Keratinocyte (primary cell): ENCODE data around the gene NME7. TPM values are rescaled to one million over a fixed set of nuclear protein-coding genes. Genes with fewer than 3 reads are reported as not detected.

Experiments used
- DNase-seq: peaks from one replicate; pipeline ENCODE4 v3.0.0-alpha.2; 2011; ENCODE audit warnings: low read depth, missing footprints, low spot score
- FAIRE-seq: peaks from 2 replicates; lab custom pipeline; 2011; peaks lifted over from hg19 to GRCh38; lab: Jason Lieb, UNC
- H2AFZ ChIP-seq: 2 replicates; pipeline ENCODE4 v1.6.0; 2012; ENCODE audit warnings: low read length, control low read depth, inconsistent platforms; ENCODE audit not compliant: control insufficient read depth
- H3K27ac ChIP-seq: 2 replicates; pipeline ENCODE4 v1.5.1; 2011; ENCODE audit warnings: low read length; ENCODE audit not compliant: control insufficient read depth, insufficient read depth
- H3K27me3 ChIP-seq: 3 replicates; pipeline ENCODE4 v1.6.0; 2011; ENCODE audit warnings: low read length; ENCODE audit not compliant: control insufficient read depth, insufficient read depth; ENCODE audit errors: extremely low read depth
- H3K36me3 ChIP-seq, 2 experiments: 2 replicates in 1 of 2; 3 replicates in 1 of 2; pipeline ENCODE4 v1.5.1; 2011; ENCODE audit warnings: low read length in 2 of 2, mild to moderate bottlenecking in 1 of 2; ENCODE audit not compliant: control insufficient read depth in 2 of 2, insufficient read depth in 2 of 2; ENCODE audit errors: extremely low read depth in 1 of 2
- H3K4me1 ChIP-seq: 3 replicates; pipeline ENCODE4 v1.5.1; 2011; ENCODE audit warnings: low read length; ENCODE audit not compliant: control insufficient read depth, insufficient read depth; ENCODE audit errors: extremely low read depth
- H3K4me2 ChIP-seq: 3 replicates; pipeline ENCODE4 v1.6.0; 2011; ENCODE audit warnings: low read depth, low read length; ENCODE audit not compliant: control insufficient read depth, insufficient read depth; ENCODE audit errors: extremely low read depth
- H3K4me3 ChIP-seq, 3 experiments: fragments of 200-600 bp in 1 of 3; sonication (generic) in 1 of 3; 2 replicates in 2 of 3; 3 replicates in 1 of 3; pipeline ENCODE4 v1.5.1; 2011 to 2016; ENCODE audit warnings: low read length in 3 of 3, mild to moderate bottlenecking in 3 of 3, control low read depth in 2 of 3, inconsistent platforms in 1 of 3, low read depth in 1 of 3, mixed read lengths in 1 of 3, mixed run types in 1 of 3, moderate library complexity in 1 of 3; ENCODE audit not compliant: control insufficient read depth in 2 of 3, insufficient read depth in 2 of 3; ENCODE audit errors: extremely low read depth in 1 of 3
- H3K79me2 ChIP-seq: 2 replicates; pipeline ENCODE4 v1.6.0; 2012; ENCODE audit warnings: low read length; ENCODE audit not compliant: control insufficient read depth, insufficient read depth
- H3K9ac ChIP-seq: 3 replicates; pipeline ENCODE4 v1.6.0; 2011; ENCODE audit warnings: low read length; ENCODE audit not compliant: control insufficient read depth, insufficient read depth; ENCODE audit errors: extremely low read depth
- H3K9me1 ChIP-seq: 3 replicates; pipeline ENCODE4 v1.6.0; 2011; ENCODE audit warnings: low read length; ENCODE audit not compliant: control insufficient read depth, insufficient read depth; ENCODE audit errors: extremely low read depth
- H3K9me3 ChIP-seq: 2 replicates; pipeline ENCODE4 v1.5.1; 2012; ENCODE audit warnings: low read depth, low read length; ENCODE audit not compliant: control insufficient read depth
- H4K20me1 ChIP-seq: 3 replicates; pipeline ENCODE4 v1.6.0; 2011; ENCODE audit warnings: low read length; ENCODE audit not compliant: control insufficient read depth, insufficient read depth; ENCODE audit errors: extremely low read depth
- CTCF ChIP-seq, 3 experiments: IDR thresholded peaks in 1 of 3; conservative IDR thresholded peaks in 1 of 3; optimal IDR thresholded peaks in 1 of 3; 2 replicates in 2 of 3; 3 replicates in 1 of 3; pipeline versions ENCODE3 to v1.5.1; 2011; ENCODE audit warnings: low read length in 3 of 3, mild to moderate bottlenecking in 3 of 3, moderate library complexity in 2 of 3, control low read depth in 1 of 3, inconsistent platforms in 1 of 3; ENCODE audit not compliant: insufficient read depth in 2 of 3; ENCODE audit errors: extremely low read depth in 1 of 3
- EZH2 ChIP-seq: IDR thresholded peaks from one replicate; pipeline ENCODE4 v1.6.1; 2012; ENCODE audit warnings: inconsistent platforms, mild to moderate bottlenecking, low read length, moderate library complexity
- dilution Hi-C: fragments of 300-500 bp; cut with MboI; formaldehyde crosslinking; loops from one replicate; pipeline ENCODE4 v1.7.0; 2020; ENCODE audit warnings: low sequenced_read_pairs; ENCODE audit not compliant: extremely low pct_ligation_motif_present
- polyA plus RNA-seq, 5 experiments: library from polyadenylated mRNA; depleted of rRNA in 3 of 5; stranded (reverse) in 3 of 5; stranded (forward) in 1 of 5; unstranded in 1 of 5; fragments of >200 nt; gene quantifications; 1 replicate in 1 of 5; 2 replicates in 3 of 5; 3 replicates in 1 of 5; pipeline versions ENCODE4 v1.2.1 to v1.2.3, GENCODE V29; 2011 to 2012; ENCODE audit warnings: missing spikeins in 2 of 5, low read depth in 1 of 5, low replicate concordance in 1 of 5

Gene NME7
- polyA plus RNA-seq, 1 donor (not counting 4 experiments of a cell fraction or from before 2014, with no cell fraction given) = 52.9 TPM

- Histone ChIP-seq H3K27me3 (peaks cover 24% of the 10 kb centered on the region), H2AFZ (no peak overlapping the region), H3K79me2 (no peaks in the 10 kb centered on the region), H3K4me1 (peaks cover 18% of the 10 kb centered on the region), H3K36me3 (no peaks in the 10 kb centered on the region), H3K9ac (no peak overlapping the region), H4K20me1 (no peaks in the 10 kb centered on the region), H3K4me2 (no peak overlapping the region), H3K27ac (no peak overlapping the region), H3K9me3 (no peaks in the 10 kb centered on the region), H3K9me1 (no peaks in the 10 kb centered on the region), H3K4me3 (no peak overlapping the region)
- FAIRE-seq = no peak
- dilution Hi-C loops = no loop called here
- DNase-seq = no peak
- TF ChIP-seq CTCF (optimal IDR thresholded peaks at IDR 0.05 in 1 of 3, IDR thresholded peaks at IDR 0.05 in 1 of 3, conservative IDR thresholded peaks at IDR 0.05 in 1 of 3; ENCODE audit: extremely low read depth in 1 of 3, insufficient read depth in 2 of 3, low read length in 3 of 3) (no peak), EZH2 (no peak)
Observed at GRCh38 chr1:169100208-169100607, 267.4 kb downstream of the NME7 start.

- Histone ChIP-seq H4K20me1 (no peaks in the 10 kb centered on the region), H2AFZ (no peak overlapping the region), H3K9me1 (no peaks in the 10 kb centered on the region), H3K36me3 (no peaks in the 10 kb centered on the region), H3K4me1 (peaks cover 24% of the 10 kb centered on the region), H3K4me3 (no peak overlapping the region), H3K27ac (no peak overlapping the region), H3K4me2 (no peak overlapping the region), H3K27me3 (peaks cover 18% of the 10 kb centered on the region), H3K9ac (no peak overlapping the region), H3K9me3 (no peaks in the 10 kb centered on the region), H3K79me2 (no peaks in the 10 kb centered on the region)
- FAIRE-seq (no peak), DNase-seq (no peak)
- dilution Hi-C loops = no loop called here
- no peak for TF ChIP-seq CTCF (optimal IDR thresholded peaks at IDR 0.05 in 1 of 3, IDR thresholded peaks at IDR 0.05 in 1 of 3, conservative IDR thresholded peaks at IDR 0.05 in 1 of 3; ENCODE audit: extremely low read depth in 1 of 3, insufficient read depth in 2 of 3, low read length in 3 of 3)
- TF ChIP-seq EZH2 = no peak
Observed at GRCh38 chr1:169099561-169099960, 268.0 kb downstream of the NME7 start.
